ENCODE data around the gene HES4. TPM values are rescaled to one million over a fixed set of nuclear protein-coding genes. Genes with fewer than 3 reads are reported as not detected.

HES4 gene
- total and polyA plus RNA-seq, 2 of the 13 experiments (the other 11 are each of a cell fraction or from before 2014, with no cell fraction given): 8.8 to 10.6 TPM

- no peak for TF ChIP-seq PATZ1 (CRISPR knock-in tag; IDR thresholded peaks at IDR 0.05)
- TF ChIP-seq ZNF33A (CRISPR knock-in tag; IDR thresholded peaks at IDR 0.05; ENCODE audit: borderline replicate concordance): no peak
- no peak for TF ChIP-seq SIN3A (IDR thresholded peaks at IDR 0.05; ENCODE audit: borderline replicate concordance, low read depth, low read length)
- no peak for TF ChIP-seq HBP1 (CRISPR knock-in tag; IDR thresholded peaks at IDR 0.05; ENCODE audit: low read depth)
- 0 out of 2 replicates have a peak, but pooled peaks have one; percentile 37 for TF ChIP-seq SNAPC4 (CRISPR knock-in tag; IDR thresholded peaks at IDR 0.05)
Observed at GRCh38 chr1:1005774-1006304, 5.9 kb upstream of the HES4 start (continued).

Measured in HepG2 (cell line).